GM23338 (cell line): ENCODE results near the gene PROCA1. TPM values are rescaled to one million over a fixed set of nuclear protein-coding genes. Genes with fewer than 3 reads are reported as not detected.

Experiments used
- ATAC-seq: fragments of 200-7000 bp; cut with Tn5 transposase; 3 replicates; pipeline ENCODE4 v1.9.1; 2020
- DNase-seq: peaks from one replicate; pipeline ENCODE4 v3.0.0-alpha.2; 2015; ENCODE audit warnings: low spot score
- H2AFZ ChIP-seq: fragments of 200-600 bp; sonication (generic); 2 replicates; pipeline ENCODE4 v1.8.0; 2016; ENCODE audit warnings: antibody characterized with exemption, mild to moderate bottlenecking, moderate library complexity
- H3F3A ChIP-seq: fragments of 200-600 bp; sonication (generic); replicated peaks from 2 replicates; pipeline ENCODE4 v1.8.0; 2017; ENCODE audit warnings: antibody characterized with exemption, mixed run types, low read depth
- H3K27ac ChIP-seq: fragments of 200-600 bp; sonication (generic); 2 replicates; pipeline ENCODE4 v1.6.1; 2016; ENCODE audit warnings: low read depth
- H3K27me3 ChIP-seq: fragments of 200-600 bp; sonication (generic); 2 replicates; pipeline ENCODE4 v1.8.0; 2016; ENCODE audit warnings: mild to moderate bottlenecking, mixed run types, moderate library complexity; ENCODE audit not compliant: insufficient read depth
- H3K36me3 ChIP-seq: fragments of 200-600 bp; sonication (generic); 2 replicates; pipeline ENCODE4 v1.8.0; 2016; ENCODE audit warnings: mild to moderate bottlenecking; ENCODE audit not compliant: insufficient read depth
- H3K4me1 ChIP-seq: fragments of 200-600 bp; sonication (generic); 2 replicates; pipeline ENCODE4 v1.8.0; 2016; ENCODE audit warnings: mild to moderate bottlenecking, moderate library complexity; ENCODE audit not compliant: insufficient read depth
- H3K4me2 ChIP-seq: fragments of 200-600 bp; sonication (generic); 2 replicates; pipeline ENCODE4 v1.7.1; 2017; ENCODE audit warnings: mixed run types
- H3K4me3 ChIP-seq: fragments of 200-600 bp; sonication (generic); 2 replicates; pipeline ENCODE4 v1.6.1; 2016; ENCODE audit warnings: mixed run types
- H3K79me2 ChIP-seq: fragments of 200-600 bp; sonication (generic); replicated peaks from 2 replicates; pipeline ENCODE4 v1.8.0; 2017; ENCODE audit warnings: mild to moderate bottlenecking; ENCODE audit not compliant: insufficient read depth
- H3K9me2 ChIP-seq: fragments of 200-600 bp; sonication (generic); 2 replicates; pipeline ENCODE4 v1.8.0; 2017; ENCODE audit not compliant: insufficient read depth
- H4K20me1 ChIP-seq: fragments of 200-600 bp; sonication (generic); replicated peaks from 2 replicates; pipeline ENCODE4 v1.8.0; 2017; ENCODE audit warnings: mild to moderate bottlenecking; ENCODE audit not compliant: insufficient read depth
- H3K27ac Mint-ChIP-seq: 2 replicates; pipeline ENCODE4 v1.8.0; 2020; ENCODE audit warnings: inconsistent platforms, mild to moderate bottlenecking, moderate library complexity, mixed read lengths
- H3K27me3 Mint-ChIP-seq: 3 replicates; pipeline ENCODE4 v1.8.0; 2022; ENCODE audit warnings: low read depth, mild to moderate bottlenecking, moderate library complexity, mixed read lengths, inconsistent platforms; ENCODE audit not compliant: insufficient read depth, poor library complexity
- H3K36me3 Mint-ChIP-seq: 3 replicates; pipeline ENCODE4 v1.8.0; 2021; ENCODE audit warnings: low read depth, mild to moderate bottlenecking, inconsistent platforms, moderate library complexity, mixed read lengths
- H3K4me1 Mint-ChIP-seq: 3 replicates; pipeline ENCODE4 v1.8.0; 2020; ENCODE audit warnings: mild to moderate bottlenecking, inconsistent platforms, mixed read lengths
- H3K4me3 Mint-ChIP-seq: 3 replicates; pipeline ENCODE4 v1.8.0; 2021; ENCODE audit warnings: moderate library complexity, mild to moderate bottlenecking, inconsistent platforms, mixed read lengths
- H3K9me3 Mint-ChIP-seq: 3 replicates; pipeline ENCODE4 v1.8.0; 2020; ENCODE audit warnings: moderate library complexity, mild to moderate bottlenecking, inconsistent platforms, mixed read lengths
- CREB1 ChIP-seq: fragments of 250-450 bp; sonication (Bioruptor Pico); IDR thresholded peaks from 2 replicates; pipeline ENCODE4 v1.5.0; 2020; ENCODE audit warnings: low read depth, mild to moderate bottlenecking, moderate library complexity
- CTCF ChIP-seq, 2 experiments: fragments of 200-600 bp in 1 of 2; sonication (generic) in 1 of 2; conservative IDR thresholded peaks; 2 replicates each; pipeline versions ENCODE4 v1.5.1 to v1.6.1; 2016 to 2017; ENCODE audit warnings: antibody characterized with exemption in 2 of 2, low read depth in 2 of 2, mild to moderate bottlenecking in 2 of 2, moderate library complexity in 1 of 2
- ETS1 ChIP-seq: IDR thresholded peaks from 2 replicates; pipeline ENCODE4 v1.6.1; 2016; ENCODE audit warnings: antibody characterized with exemption
- EZH2phosphoT487 ChIP-seq: fragments of 200-600 bp; sonication (generic); IDR thresholded peaks from one replicate; pipeline ENCODE4 v1.8.1; 2018; ENCODE audit warnings: antibody characterized with exemption; ENCODE audit not compliant: unreplicated experiment
- JUNB ChIP-seq: IDR thresholded peaks from one replicate; pipeline ENCODE4 v1.6.1; 2016; ENCODE audit warnings: antibody characterized with exemption; ENCODE audit not compliant: unreplicated experiment
- NANOG ChIP-seq: IDR thresholded peaks from 2 replicates; pipeline ENCODE4 v1.6.1; 2016; ENCODE audit warnings: antibody characterized with exemption, borderline replicate concordance
- POLR2AphosphoS5 ChIP-seq: IDR thresholded peaks from 2 replicates; pipeline ENCODE4 v1.6.1; 2016; ENCODE audit warnings: antibody characterized with exemption, low read depth
- STAT1 ChIP-seq: IDR thresholded peaks from one replicate; pipeline ENCODE4 v1.6.1; 2016; ENCODE audit warnings: antibody characterized with exemption; ENCODE audit not compliant: unreplicated experiment
- ZNF114 ChIP-seq: fragments of 250-450 bp; sonication (Bioruptor Pico); IDR thresholded peaks from 2 replicates; pipeline ENCODE4 v1.5.0; 2020; ENCODE audit warnings: mild to moderate bottlenecking, moderate library complexity
- ZNF331 ChIP-seq: fragments of 250-450 bp; sonication (Bioruptor Pico); IDR thresholded peaks from 2 replicates; pipeline ENCODE4 v1.5.0; 2020; ENCODE audit warnings: low read depth, mild to moderate bottlenecking, moderate library complexity
- ZNF462 ChIP-seq: fragments of 250-450 bp; sonication (Bioruptor Pico); IDR thresholded peaks from 2 replicates; pipeline ENCODE4 v1.5.0; 2020; ENCODE audit warnings: mild to moderate bottlenecking, moderate library complexity
- polyA plus RNA-seq: library from polyadenylated mRNA; unstranded; fragments of >200 nt; fragmentation: Nextera tagmentation; extraction: Ambion mirVana; gene quantifications from 2 replicates; pipeline ENCODE4 v1.2.1, GENCODE V29; 2016
- total RNA-seq: library from RNA; depleted of rRNA; stranded (reverse); fragments of >200 nt; shearing (Covaris generic); gene quantifications from 2 replicates; pipeline ENCODE4 v1.2.3, GENCODE V29; 2014

The PROCA1 gene
- total and polyA plus RNA-seq, 2 experiments from 2014 or later: 11.3 to 14.4 TPM

DNA sequence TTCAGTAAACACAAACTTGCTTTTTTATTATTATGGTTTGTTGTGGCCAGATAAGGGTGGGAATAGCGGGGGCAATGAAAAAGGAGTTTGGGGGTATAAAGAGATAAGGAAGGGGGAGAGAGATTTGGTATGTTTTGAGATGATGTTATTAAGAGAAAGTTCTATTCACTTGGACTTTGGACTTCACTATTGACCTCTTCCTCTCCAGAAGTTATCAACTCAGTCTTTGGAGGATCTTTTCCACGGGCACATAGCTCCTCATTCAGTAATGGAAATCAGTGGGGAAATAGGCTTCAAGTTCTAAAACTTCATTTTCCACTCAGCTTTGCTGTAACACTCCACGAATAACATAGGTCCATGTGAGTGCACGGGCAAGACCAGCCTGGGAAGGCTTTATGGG lies 23.2 kb downstream of the PROCA1 start:
- Histone ChIP-seq H2AFZ (no peak overlapping the region), H3K4me3 (no peak overlapping the region), H3K9me2 (no peaks in the 10 kb centered on the region), H3K27me3 (no peaks in the 10 kb centered on the region), H3K36me3 (peaks cover 77% of the 10 kb centered on the region), H3K27ac (no peak overlapping the region), H4K20me1 (peaks cover 2% of the 10 kb centered on the region), H3F3A (no peaks in the 10 kb centered on the region), H3K4me2 (no peak overlapping the region), H3K79me2 (no peaks in the 10 kb centered on the region), H3K4me1 (no peaks in the 10 kb centered on the region)
- Mint-ChIP-seq H3K4me1 (no peaks in the 10 kb centered on the region), H3K4me3 (no peak overlapping the region), H3K36me3 (peaks cover 97% of the 10 kb centered on the region), H3K27ac (no peak overlapping the region), H3K9me3 (no peaks in the 10 kb centered on the region), H3K27me3 (peaks cover 4% of the 10 kb centered on the region)
- ATAC-seq (no peak), DNase-seq (no peak)
- no peak for TF ChIP-seq NANOG
- no peak for TF ChIP-seq ETS1
- no peak for TF ChIP-seq JUNB
- no peak for TF ChIP-seq CREB1 (CRISPR knock-in tag)
- TF ChIP-seq ZNF462 (CRISPR knock-in tag): no peak
- no peak for TF ChIP-seq EZH2phosphoT487
- no peak for TF ChIP-seq ZNF114 (CRISPR knock-in tag)
- no peak for TF ChIP-seq CTCF (conservative IDR thresholded peaks at IDR 0.05; ENCODE audit: low read depth in 2 of 2)
- no peak for TF ChIP-seq STAT1
- no peak for TF ChIP-seq POLR2AphosphoS5
- TF ChIP-seq ZNF331: no peak
